NB4 (cell line): Measurements from ENCODE around the gene GALNT17.

ENCODE experiments used
- CTCF ChIP-seq: IDR thresholded peaks from one replicate; pipeline ENCODE4 v1.5.1; 2012; ENCODE audit warnings: low read depth, low read length
- POLR2A ChIP-seq: IDR thresholded peaks from 2 replicates; pipeline ENCODE4 v1.6.1; 2011; ENCODE audit warnings: mild to moderate bottlenecking; ENCODE audit not compliant: insufficient read length; ENCODE audit errors: extremely low read depth
- TF ChIP-seq, protein P1 (sequence below): IDR thresholded peaks from 2 replicates; pipeline ENCODE4 v1.6.1; 2011; ENCODE audit warnings: low read depth, low read length

DNA sequence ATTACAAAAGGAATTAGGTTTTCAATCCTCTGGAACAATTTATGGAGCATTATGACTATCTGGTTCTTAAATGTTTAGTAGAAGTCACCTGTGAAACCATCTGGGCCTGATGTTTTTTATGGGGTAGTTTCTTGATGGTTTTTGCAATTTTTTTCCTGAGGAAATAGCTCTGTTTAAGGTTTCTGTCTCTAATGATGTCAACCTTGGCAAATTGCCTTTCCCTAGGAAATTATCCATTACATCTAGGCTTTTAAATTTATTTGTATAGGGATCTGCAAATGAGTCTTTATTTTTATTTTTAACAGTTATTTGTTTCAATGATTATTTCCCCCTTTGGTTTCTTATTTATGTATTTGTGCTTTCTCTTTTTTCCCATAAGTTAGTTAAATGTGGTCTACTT is 222.8 kb downstream of the GALNT17 start:
- TF ChIP-seq, protein P1, sequence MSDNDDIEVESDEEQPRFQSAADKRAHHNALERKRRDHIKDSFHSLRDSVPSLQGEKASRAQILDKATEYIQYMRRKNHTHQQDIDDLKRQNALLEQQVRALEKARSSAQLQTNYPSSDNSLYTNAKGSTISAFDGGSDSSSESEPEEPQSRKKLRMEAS: no peak
- TF ChIP-seq POLR2A (no peak), CTCF (no peak)
